Smooth muscle cell (in vitro differentiated cells): Measurements from ENCODE around the gene ULK1. TPM values are rescaled to one million over a fixed set of nuclear protein-coding genes. Genes with fewer than 3 reads are reported as not detected.

ENCODE experiments used
- DNase-seq: peaks from one replicate; lab custom pipeline; 2025; ENCODE audit not compliant: unreplicated experiment; lab: John Stamatoyannopoulos, UW
- H2AFZ ChIP-seq: fragments of 200-600 bp; sonication (generic); 2 replicates; pipeline ENCODE4 v1.6.0; 2016; ENCODE audit warnings: antibody characterized with exemption, low read depth, mild to moderate bottlenecking
- H3F3A ChIP-seq: fragments of 200-600 bp; sonication (generic); 2 replicates; pipeline ENCODE4 v1.6.0; 2017; ENCODE audit warnings: antibody characterized with exemption, low read depth
- H3K27ac ChIP-seq: fragments of 200-600 bp; sonication (generic); 2 replicates; pipeline ENCODE4 v1.5.1; 2016; ENCODE audit warnings: low read depth, mild to moderate bottlenecking
- H3K27me3 ChIP-seq: fragments of 200-600 bp; sonication (generic); 2 replicates; pipeline ENCODE4 v1.6.1; 2016; ENCODE audit warnings: low read depth, mild to moderate bottlenecking
- H3K36me3 ChIP-seq: fragments of 200-600 bp; sonication (generic); 2 replicates; pipeline ENCODE4 v1.5.1; 2016; ENCODE audit warnings: low read depth
- H3K4me1 ChIP-seq: fragments of 200-600 bp; sonication (generic); 2 replicates; pipeline ENCODE4 v1.5.1; 2016; ENCODE audit warnings: low read depth
- H3K4me2 ChIP-seq: fragments of 200-600 bp; sonication (generic); 2 replicates; pipeline ENCODE4 v1.6.0; 2016; ENCODE audit warnings: mild to moderate bottlenecking
- H3K4me3 ChIP-seq: fragments of 200-600 bp; sonication (generic); 2 replicates; pipeline ENCODE4 v1.5.1; 2016; ENCODE audit warnings: mild to moderate bottlenecking
- H3K79me2 ChIP-seq: fragments of 200-600 bp; sonication (generic); 2 replicates; pipeline ENCODE4 v1.6.0; 2016; ENCODE audit warnings: low read depth, mild to moderate bottlenecking
- H3K9ac ChIP-seq: fragments of 200-600 bp; sonication (generic); 2 replicates; pipeline ENCODE4 v1.6.0; 2016; ENCODE audit warnings: low read depth
- H3K9me3 ChIP-seq: fragments of 200-600 bp; sonication (generic); replicated peaks from 2 replicates; pipeline ENCODE4 v1.5.1; 2016; ENCODE audit warnings: low read depth
- H4K20me1 ChIP-seq: fragments of 200-600 bp; sonication (generic); 2 replicates; pipeline ENCODE4 v1.6.0; 2016; ENCODE audit warnings: low read depth
- WGBS: methylation state at CpG from one replicate; pipeline ENCODE4 v1.1.7; 2016; ENCODE audit warnings: low lambda C conversion rate; 5-methylcytosine and 5-hydroxymethylcytosine counted together
- polyA plus RNA-seq: library from polyadenylated mRNA; unstranded; fragments of >200 nt; fragmentation: Nextera tagmentation; extraction: Ambion mirVana; gene quantifications from 2 replicates; pipeline ENCODE4 v1.2.1, GENCODE V29; 2016
- total RNA-seq: library from RNA; depleted of rRNA; stranded (reverse); fragments of >200 nt; gene quantifications from 2 replicates; pipeline ENCODE4 v1.2.3, GENCODE V29; 2014
- TF ChIP-seq, protein P1 (sequence below): fragments of 200-600 bp; sonication (generic); IDR thresholded peaks from 2 replicates; pipeline ENCODE4 v1.5.1; 2017; ENCODE audit warnings: borderline replicate concordance, mild to moderate bottlenecking, antibody characterized with exemption; ENCODE audit not compliant: insufficient read depth, poor library complexity, severe bottlenecking

The ULK1 gene
- total and polyA plus RNA-seq, 2 experiments from 2014 or later = 8.5 to 10.5 TPM

DNA sequence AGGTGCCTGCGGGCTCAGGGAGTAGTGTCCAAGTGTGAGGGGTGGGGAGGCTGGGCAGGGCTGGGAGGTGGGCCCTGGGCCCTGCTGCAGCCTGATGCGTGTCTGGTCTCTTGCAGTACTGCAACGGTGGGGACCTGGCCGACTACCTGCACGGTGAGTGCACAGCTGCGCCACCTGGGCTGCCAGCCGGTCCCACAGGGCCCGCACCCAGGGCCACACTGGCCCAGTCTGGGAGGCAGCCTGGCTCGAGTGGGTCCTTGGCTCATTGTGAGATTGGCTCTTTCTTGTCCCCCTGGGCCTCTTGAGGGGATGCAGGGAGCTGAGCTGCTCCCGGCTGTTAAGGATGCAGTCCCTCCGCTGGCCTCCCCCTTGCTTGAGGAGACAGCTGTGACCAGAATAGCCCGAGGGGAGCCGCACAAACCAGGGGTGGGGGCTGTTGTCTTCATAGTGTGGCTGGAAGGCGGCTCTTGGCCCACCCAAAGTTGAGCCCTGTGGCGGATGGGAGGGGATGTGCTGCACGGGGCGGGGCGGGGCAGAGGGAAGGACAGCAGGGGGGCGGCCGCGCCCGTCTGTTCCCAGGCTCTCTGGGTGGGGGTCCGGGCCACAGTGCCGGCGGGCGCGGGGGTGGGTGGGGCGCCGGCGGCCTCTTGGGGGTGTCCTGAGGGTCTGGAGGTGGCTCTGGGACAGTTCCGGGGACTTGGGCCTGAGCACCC is 13.1 kb downstream of the ULK1 start:
- DNase-seq = no peak
- no peak overlapping the region for H3K4me3 ChIP-seq
- TF ChIP-seq, protein P1, sequence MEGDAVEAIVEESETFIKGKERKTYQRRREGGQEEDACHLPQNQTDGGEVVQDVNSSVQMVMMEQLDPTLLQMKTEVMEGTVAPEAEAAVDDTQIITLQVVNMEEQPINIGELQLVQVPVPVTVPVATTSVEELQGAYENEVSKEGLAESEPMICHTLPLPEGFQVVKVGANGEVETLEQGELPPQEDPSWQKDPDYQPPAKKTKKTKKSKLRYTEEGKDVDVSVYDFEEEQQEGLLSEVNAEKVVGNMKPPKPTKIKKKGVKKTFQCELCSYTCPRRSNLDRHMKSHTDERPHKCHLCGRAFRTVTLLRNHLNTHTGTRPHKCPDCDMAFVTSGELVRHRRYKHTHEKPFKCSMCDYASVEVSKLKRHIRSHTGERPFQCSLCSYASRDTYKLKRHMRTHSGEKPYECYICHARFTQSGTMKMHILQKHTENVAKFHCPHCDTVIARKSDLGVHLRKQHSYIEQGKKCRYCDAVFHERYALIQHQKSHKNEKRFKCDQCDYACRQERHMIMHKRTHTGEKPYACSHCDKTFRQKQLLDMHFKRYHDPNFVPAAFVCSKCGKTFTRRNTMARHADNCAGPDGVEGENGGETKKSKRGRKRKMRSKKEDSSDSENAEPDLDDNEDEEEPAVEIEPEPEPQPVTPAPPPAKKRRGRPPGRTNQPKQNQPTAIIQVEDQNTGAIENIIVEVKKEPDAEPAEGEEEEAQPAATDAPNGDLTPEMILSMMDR = no peak
- H3K4me2 ChIP-seq = no peak overlapping the region
- no peak overlapping the region for H2AFZ ChIP-seq
- H3K27me3 ChIP-seq = no peaks in the 10 kb centered on the region
- no peaks in the 10 kb centered on the region for H3K4me1 ChIP-seq
- peaks cover 22% of the 10 kb centered on the region for H3K79me2 ChIP-seq
- H3K27ac ChIP-seq = no peak overlapping the region
- no peaks in the 10 kb centered on the region for H3F3A ChIP-seq
- WGBS = 97% methylated on average over 13 of the region's 31 CpGs
- H3K9ac ChIP-seq = no peak overlapping the region
- H4K20me1 ChIP-seq = peaks cover 63% of the 10 kb centered on the region
- no peaks in the 10 kb centered on the region for H3K36me3 ChIP-seq
- no peaks in the 10 kb centered on the region for H3K9me3 ChIP-seq

DNA sequence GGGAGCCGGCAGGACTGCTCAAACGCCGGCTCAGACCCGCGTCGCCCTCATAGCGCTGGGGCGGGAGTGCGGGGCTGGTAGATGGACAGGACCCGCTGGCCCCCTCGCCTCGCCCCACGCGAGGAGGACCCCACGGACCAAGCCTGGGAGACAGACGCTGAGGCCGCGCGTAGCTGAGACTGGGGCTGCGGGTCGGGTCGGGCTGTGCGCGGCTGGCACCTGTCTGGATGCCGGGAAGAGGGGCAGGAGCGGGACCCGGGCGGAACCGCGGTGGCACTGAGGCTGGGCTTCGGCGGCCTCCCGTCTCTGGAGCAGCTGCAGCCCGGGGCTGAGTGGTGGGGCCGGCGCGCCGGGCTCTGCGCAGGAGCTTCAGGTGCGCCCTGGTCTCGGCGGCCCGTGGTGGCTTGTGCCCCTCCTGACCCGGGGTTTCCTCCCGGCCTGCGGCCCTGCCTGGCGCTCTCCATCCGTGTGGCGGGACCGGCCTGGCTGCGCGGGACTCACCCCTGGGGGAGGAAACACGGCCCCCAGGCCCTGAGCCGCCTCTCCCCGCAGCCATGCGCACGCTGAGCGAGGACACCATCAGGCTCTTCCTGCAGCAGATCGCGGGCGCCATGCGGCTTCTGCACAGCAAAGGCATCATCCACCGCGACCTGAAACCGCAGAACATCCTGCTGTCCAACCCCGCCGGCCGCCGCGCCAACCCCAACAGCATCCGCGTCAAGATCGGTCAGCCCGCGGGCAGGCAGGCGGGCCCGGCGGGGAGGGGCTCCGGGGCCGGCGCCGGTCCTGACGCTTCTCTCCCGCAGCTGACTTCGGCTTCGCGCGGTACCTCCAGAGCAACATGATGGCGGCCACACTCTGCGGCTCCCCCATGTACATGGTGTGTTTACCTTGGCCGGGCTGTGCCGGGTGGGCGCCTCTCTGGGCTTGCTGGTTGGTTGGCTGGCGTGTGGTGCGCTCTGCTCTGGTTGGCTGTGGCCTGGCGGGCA is 14.0 kb downstream of the ULK1 start:
- Histone ChIP-seq H3K9ac (no peak overlapping the region), H3K36me3 (no peaks in the 10 kb centered on the region), H2AFZ (no peak overlapping the region), H3F3A (no peaks in the 10 kb centered on the region), H3K4me1 (no peaks in the 10 kb centered on the region), H3K27me3 (no peaks in the 10 kb centered on the region), H3K27ac (no peak overlapping the region), H3K79me2 (peaks cover 17% of the 10 kb centered on the region), H3K4me3 (no peak overlapping the region), H4K20me1 (peaks cover 55% of the 10 kb centered on the region), H3K4me2 (no peak overlapping the region), H3K9me3 (no peaks in the 10 kb centered on the region)
- DNase-seq = no peak
- TF ChIP-seq, protein P1 = no peak
- 98% methylated on average over 64 of the region's 96 CpGs for WGBS

DNA sequence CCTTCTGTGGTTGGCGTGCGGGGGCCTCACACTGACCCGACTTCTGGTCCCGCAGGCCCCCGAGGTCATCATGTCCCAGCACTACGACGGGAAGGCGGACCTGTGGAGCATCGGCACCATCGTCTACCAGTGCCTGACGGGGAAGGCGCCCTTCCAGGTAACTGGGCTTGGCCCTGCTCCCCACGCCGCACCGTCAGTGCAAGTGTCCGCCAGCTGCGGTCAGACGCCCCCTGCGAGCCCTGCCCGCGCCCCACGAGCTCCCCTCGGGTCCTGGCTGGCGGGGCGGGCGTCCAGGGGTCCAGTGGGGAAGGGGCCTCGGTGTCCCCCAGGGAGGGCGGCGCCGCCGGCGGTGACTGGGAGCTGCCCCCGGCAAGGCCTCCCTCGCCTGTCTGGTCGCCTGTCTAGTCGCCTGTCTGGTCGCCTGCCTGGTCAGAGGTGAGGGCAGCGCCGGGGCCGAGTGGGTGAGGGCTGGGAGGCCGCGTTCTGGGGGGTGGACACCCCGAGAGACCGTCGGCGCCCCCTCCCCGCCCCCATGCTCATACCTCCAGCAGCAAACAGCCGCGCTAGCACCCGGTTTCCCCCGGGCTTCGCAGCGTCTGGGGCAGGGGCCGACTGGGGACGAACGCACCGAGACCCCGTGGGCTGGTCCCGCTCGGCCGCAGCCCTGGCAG is 14.8 kb downstream of the ULK1 start:
- Histone ChIP-seq H3K36me3 (no peaks in the 10 kb centered on the region), H4K20me1 (peaks cover 46% of the 10 kb centered on the region), H3K4me1 (no peaks in the 10 kb centered on the region), H3K27ac (no peak overlapping the region), H3K79me2 (peaks cover 9% of the 10 kb centered on the region), H3K4me2 (no peak overlapping the region), H3K27me3 (no peaks in the 10 kb centered on the region), H3K9ac (no peak overlapping the region), H2AFZ (no peak overlapping the region), H3K4me3 (no peak overlapping the region), H3K9me3 (no peaks in the 10 kb centered on the region), H3F3A (no peaks in the 10 kb centered on the region)
- DNase-seq = no peak
- TF ChIP-seq, protein P1 = no peak
- 97% methylated on average over 39 of the region's 61 CpGs for WGBS
